ENCODE measurements around the gene PSMA5.

DNA sequence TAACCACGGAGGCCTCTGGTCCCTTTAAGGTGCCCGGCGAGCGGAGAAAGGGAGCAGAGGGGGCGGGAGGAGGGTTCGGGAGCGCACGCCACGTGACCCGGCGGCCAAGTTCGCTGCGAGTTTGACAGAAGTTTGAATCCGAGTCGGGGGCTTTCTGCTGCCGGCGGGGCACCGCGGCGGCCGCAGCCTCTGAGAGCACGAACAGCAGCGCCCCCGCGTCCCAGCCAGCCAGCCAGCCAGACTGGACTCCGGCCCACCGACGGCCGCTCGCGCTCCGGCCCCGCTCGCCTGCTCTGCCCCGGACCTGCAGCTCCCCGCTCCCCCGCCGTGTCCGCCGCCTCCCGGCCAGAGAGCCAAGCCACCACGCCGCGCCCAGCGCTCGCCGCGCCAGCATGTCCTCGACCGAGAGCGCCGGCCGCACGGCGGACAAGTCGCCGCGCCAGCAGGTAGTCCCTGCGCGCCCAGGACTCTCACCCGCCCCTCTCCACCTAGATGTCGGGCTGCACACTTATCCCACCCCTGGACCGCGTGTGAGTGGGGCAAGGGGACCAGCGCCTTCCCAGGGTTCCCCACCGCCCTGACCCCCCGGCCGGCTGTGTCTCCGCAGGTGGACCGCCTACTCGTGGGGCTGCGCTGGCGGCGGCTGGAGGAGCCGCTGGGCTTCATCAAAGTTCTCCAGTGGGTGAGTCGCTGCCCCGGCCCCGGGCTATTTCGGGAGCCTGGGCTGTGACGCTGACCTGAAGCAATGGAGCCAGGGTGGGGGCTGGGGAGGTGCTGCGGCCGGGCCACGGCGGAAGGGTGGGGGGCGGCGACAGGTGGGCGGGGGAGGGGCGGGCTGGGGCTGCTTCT, 40.4 kb upstream of the PSMA5 start, which contains the start of gene SYPL2:
- TF ChIP-seq POLR2A (IDR thresholded peaks at IDR 0.05): peak in 1 of 2 donors; percentile 29
- peak in 2 of 12 donors; percentile 20 for TF ChIP-seq CTCF (IDR thresholded peaks at IDR 0.05)
